Right ventricle myocardium inferior (tissue), 1 donor: ENCODE results near the gene RAD21L1. TPM values are rescaled to one million over a fixed set of nuclear protein-coding genes. Genes with fewer than 3 reads are reported as not detected.
"Not testable (repeated sequence)": the region's sequence is repeated elsewhere in the genome, so short reads cannot be mapped to it uniquely, and the experiment has no call there.

Source experiments
- ATAC-seq: fragments of 200-7000 bp; cut with Tn5 transposase; one replicate; pipeline ENCODE4 v1.9.1; 2020; ENCODE audit warnings: mild to moderate bottlenecking, moderate library complexity
- DNase-seq: peaks from one replicate; pipeline ENCODE4 v3.0.0; 2021; ENCODE audit errors: missing footprints
- intact Hi-C: fragments of 100-400 bp; cut with DNase I; formaldehyde crosslinking; loops from one replicate; pipeline ENCODE4 v1.11.0; 2022
- total RNA-seq: library from RNA; stranded (reverse); fragmentation: NEBNext Ultra II Directional; extraction: Animal tissue kit (Norgen Biotek cat#: 25700); gene quantifications from one replicate; pipeline ENCODE4 v1.2.1, GENCODE V29; 2021
- donor health status: DM: no; HTN: yes; CAD: no; lungs with severe emphysema.

The RAD21L1 gene
- total RNA-seq, 1 donor from 2014 or later = not detected

DNA sequence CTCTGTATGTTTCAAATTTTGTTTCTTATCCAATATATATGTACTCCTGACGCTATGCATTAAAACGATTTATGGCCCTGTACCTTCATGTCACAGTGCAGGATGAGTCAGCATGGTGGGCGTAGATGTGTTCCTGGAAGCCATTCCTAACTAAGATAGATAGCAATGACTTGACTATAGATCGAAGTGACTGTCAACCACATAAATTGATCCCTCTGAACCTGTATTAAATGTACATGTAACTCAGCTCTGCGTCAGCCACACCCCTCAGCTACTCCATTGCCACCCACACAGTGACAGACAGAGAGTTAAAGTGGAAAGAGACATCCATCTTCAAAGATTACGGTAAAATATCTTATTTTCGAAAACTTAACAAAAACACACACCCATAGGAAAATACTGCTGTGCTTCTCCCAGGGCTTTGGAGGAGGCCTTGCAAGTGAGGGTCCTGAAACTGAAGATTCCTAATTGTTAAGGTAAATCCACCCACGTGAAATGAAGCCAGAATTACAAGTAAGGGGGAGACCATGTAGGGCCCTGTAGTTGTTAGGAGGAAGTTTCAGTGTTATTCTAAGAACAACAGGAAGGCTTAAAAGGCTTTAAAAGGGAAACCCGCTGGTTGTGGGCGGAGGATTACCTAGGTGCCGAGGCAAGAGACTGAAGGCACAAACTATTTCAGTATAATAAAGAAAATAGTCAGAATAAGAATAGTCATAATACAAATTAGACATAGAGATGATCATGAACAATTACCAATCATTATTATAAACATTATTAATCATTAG is 10.3 kb upstream of the RAD21L1 start:
- ATAC-seq (no peak), DNase-seq (no peak)
- intact Hi-C loops = loop anchor here (10.0 kb wide), 1 partner anchor 91 kb away; no protein-coding TSS in a partner anchor

DNA sequence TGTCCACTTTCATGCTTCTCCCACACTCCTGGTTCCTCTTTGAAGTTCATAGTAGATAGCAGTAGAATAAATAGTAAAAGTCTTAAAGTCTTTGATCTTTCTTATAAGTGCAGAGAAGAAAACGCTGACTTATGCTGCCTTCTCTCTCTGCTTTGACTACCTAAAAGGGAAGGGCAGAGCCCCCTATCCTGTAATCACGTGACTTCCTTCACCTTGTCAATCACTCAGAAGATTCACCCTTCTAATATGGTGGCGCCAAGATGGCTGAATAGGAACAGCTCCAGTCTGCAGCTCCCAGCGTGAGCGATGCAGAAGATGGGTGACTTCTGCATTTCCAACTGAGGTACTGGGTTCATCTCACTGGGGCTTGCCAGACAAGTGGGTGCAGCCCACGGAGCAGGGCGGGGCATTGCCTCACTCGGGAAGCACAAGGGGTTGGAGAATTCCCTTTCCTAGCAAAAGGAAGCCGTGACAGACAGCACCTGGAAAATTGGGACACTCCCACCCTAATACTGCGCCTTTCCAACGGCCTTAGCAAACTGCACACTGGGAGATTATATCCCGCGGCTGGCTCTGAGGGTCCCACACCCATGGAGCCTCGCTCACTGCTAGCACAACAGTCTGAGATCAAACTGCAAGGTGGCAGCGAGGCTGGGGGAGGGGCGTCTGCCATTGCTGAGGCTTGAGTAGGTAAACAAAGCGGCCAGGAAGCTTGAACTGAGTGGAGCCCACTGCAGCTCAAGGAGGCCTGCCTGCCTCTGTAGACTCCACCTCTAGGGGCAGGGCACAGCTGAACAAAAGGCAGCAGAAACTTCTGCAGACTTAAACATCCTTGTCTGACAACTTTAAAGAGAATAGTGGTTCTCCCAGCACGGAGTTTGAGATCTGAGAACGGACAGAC is 9.1 kb upstream of the RAD21L1 start:
- ATAC-seq, DNase-seq: not testable (repeated sequence)
- intact Hi-C loops = loop anchor here (10.0 kb wide), 1 partner anchor 92 kb away; no protein-coding TSS in a partner anchor

DNA sequence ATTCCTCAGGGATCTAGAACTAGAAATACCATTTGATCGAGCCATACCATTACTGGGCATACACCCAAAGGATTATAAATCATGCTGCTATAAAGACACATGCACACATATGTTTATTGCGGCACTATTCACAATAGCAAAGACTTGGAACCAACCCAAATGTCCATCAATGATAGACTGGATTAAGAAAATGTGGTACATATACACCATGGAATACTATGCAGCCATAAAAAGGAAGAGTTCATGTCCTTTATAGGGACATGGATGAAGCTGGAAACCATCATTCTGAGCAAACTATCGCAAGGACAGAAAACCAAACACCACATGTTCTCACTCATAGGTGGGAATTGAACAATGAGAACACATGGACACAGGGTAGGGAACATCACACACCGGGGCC is 3.1 kb upstream of the RAD21L1 start:
- DNase-seq, ATAC-seq, intact Hi-C loops: not testable (repeated sequence)

DNA sequence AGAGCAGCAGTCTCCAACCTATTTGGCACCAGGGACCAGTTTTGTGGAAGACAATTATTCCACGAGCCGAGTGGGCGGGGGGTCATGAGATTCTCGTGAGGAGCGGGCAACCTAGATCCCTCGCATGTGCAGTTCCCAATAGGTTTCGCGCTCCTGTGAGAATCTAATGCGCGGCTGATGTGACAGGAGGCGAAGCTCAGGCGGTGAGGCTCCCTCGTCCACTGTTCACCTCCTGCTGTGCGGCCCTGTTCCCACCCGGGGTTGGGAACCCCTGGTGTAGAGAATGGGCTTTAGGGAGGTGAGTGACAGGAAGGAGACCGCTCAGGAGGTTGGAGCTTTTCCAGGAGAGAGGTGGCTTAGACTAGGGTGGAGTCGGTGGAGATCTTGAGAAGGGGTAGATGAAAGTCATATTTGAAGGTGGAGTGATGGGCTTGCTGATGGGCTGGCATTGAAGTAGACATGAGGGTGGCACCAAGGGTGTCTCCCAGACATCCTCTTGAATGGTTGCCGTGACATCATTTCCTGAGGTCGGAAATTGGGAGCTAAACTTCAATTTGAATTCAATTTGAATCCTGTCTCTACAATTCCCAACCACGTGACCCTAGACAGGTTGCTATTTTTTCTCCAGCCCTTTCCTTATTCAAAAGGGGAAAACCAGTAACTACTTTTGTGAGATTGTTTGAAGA is 1.5 kb upstream of the RAD21L1 start:
- intact Hi-C loops = no loop called here
- DNase-seq (no peak), ATAC-seq (no peak)

- DNase-seq (no peak), ATAC-seq (no peak)
These were observed 521 bp upstream of the RAD21L1 start for GRCh38 chr20:1225263-1225782.

GRCh38 chr20:1229541-1229940 is 3.7 kb downstream of the RAD21L1 start:
- ATAC-seq (no peak), DNase-seq (no peak)
- intact Hi-C loops = no loop called here

More at GRCh38 chr20:1225263-1225782, 521 bp upstream of the RAD21L1 start:
- intact Hi-C loops = no loop called here

DNA sequence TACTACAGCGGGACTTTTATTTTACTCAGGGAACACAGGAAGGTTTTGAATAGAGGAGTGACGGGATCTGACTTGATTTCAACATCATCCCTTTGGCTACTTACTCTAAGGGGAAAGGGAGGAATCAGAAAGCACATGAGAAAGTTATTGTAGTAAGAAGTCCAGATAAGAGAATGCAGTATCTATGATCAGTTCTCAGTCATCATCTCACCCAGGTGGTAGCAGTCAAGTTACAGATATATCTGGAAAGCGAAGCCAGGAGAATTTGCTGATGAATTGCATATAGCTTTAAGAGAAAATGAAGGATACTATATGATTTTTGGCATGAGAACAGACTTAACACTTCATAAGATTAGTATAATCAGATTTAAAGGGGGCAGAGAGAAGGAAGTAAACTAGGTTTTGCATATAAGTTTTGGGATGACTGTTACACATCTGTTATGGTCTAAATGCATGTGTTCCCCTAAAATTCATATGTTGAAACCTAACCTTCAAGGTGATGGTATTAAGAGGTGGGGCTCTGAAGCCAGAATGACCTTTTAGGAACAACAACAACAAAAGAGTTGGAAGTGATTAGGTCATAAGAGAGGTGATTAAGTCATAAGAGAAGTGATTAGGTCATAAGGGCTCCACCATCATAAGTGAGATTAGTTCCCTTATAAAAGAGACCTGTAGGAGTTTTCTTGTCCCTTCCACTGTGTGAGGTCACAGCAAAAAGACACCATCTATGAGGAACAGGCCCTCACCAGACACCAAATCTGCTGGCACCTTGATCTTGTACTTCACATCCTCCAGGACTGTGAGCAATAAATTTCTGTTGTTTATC is 6.7 kb downstream of the RAD21L1 start:
- intact Hi-C loops = no loop called here
- no peak for ATAC-seq

DNA sequence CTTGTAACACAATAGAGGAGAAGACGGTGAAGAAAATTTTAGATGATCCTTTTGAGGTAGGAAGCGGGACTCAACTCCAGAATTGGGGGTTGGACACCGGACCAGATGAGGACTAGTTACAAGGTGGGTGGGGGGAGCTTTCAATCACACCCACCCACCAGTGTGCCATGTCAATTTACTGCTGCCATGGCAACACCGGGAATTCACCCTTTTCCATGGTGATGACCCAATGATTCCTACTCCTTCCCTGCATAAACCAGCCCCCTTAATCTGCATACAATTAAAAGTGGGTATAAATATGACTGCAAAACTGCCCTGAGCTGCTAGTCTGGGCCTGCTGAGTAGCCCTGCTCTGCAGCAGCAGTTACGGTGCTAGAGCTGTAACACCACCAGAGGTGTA is 14.7 kb downstream of the RAD21L1 start:
- intact Hi-C loops = no loop called here
- ATAC-seq = no peak
- no peak for DNase-seq

More for the DNA sequence above, 6.7 kb downstream of the RAD21L1 start:
- no peak for DNase-seq

DNA sequence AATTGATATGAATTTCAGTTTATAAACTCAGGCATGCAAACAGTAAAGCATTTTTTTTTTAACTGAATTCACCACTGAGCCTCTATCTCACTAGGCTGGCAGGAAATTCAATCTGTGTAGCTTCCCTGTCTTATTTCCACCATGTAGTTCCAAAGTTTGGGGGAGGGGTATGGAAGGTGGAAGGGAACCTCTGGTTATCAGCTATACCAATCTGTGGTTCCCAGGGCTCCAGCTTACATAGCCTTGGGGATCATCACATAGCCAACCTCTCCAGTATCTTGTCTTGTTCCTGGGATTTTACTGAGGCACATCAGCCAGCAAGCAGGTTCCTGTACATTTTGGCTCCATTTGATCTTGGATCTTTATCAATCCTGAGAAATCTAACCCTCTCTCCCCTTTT is 15.6 kb downstream of the RAD21L1 start:
- no peak for ATAC-seq
- intact Hi-C loops = no loop called here
- no peak for DNase-seq

DNA sequence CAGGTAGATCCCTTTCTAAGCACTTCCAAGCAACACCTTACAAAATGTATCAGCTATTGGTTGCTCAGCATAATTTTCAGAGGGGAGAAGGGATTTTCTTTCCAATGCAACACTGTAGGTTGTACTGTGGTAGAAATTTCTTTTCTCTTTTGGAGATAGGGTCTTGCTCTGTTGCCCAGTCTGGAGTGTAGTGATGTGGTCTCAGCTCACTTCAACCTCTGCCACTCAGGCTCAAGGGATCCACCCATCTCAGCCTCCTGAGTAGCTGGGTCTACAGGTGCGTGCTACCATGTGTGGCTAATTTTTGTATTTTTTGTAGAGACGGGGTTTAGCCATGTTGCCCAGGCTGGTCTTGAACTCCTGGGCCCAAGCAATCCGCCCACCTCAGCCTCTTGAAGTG is 16.3 kb downstream of the RAD21L1 start:
- ATAC-seq (no peak), DNase-seq (no peak)
- intact Hi-C loops = no loop called here

DNA sequence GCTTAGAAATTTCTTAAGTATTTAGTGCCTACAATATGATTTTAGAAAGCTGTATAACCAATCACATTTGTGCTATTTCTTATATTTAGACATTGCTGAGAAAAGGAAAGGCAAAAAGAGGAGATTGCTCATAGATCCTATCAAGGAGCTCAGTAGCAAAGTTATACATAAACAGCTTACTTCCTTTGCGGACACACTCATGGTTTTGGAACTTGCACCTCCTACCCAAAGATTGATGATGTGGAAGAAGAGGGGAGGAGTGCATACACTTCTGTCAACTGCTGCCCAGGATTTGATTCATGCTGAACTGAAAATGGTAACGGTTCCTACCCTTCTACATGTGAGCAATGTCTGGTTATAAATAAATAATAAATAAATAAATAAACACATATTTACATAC is 16.7 kb downstream of the RAD21L1 start:
- intact Hi-C loops = no loop called here
- ATAC-seq (no peak), DNase-seq (no peak)

- intact Hi-C loops = no loop called here
- no peak for ATAC-seq
- no peak for DNase-seq
These were observed 19.7 kb downstream of the RAD21L1 start for GRCh38 chr20:1245578-1245977.

- ATAC-seq (no peak), DNase-seq (no peak)
- intact Hi-C loops = no loop called here
These were observed 21.8 kb downstream of the RAD21L1 start for GRCh38 chr20:1247689-1248088.

DNA sequence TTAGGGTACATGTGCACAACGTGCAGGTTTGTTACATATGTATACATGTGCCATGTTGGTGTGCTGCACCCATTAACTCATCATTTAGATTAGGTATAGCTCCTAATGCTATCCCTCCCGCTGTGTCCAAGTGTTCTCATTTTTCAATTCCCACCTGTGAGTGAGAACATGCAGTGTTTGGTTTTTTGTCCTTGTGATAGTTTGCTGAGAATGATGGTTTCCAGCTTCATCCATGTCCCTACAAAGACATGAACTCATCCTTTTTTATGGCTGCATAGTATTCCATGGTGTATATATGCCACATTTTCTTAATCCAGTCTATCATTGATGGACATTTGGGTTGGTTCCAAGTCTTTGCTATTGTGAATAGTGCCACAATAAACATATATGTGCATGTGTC is 24.4 kb downstream of the RAD21L1 start:
- ATAC-seq, intact Hi-C loops, DNase-seq: not testable (repeated sequence)

GRCh38 chr20:1252416-1252815 is 26.6 kb downstream of the RAD21L1 start:
- DNase-seq = no peak
- ATAC-seq = no peak
- intact Hi-C loops = no loop called here

DNA sequence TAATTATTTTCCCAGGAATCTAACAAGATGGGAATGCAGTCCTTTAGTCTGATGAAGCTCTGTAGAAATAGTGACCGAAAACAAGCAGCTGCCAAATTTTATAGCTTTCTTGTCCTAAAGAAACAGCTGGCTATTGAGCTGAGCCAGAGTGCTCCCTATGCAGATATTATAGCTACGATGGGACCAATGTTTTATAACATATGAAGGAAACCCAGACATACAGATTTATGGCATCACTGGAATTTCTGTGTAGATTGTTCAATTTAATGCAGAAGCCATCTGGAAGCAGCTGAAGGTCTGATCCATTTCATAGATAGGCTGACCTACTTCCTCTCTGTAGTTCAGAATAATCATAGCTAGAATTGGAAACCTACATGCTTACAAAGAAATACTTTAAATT is 28.4 kb downstream of the RAD21L1 start:
- ATAC-seq (no peak), DNase-seq (no peak)
- intact Hi-C loops = no loop called here

DNA sequence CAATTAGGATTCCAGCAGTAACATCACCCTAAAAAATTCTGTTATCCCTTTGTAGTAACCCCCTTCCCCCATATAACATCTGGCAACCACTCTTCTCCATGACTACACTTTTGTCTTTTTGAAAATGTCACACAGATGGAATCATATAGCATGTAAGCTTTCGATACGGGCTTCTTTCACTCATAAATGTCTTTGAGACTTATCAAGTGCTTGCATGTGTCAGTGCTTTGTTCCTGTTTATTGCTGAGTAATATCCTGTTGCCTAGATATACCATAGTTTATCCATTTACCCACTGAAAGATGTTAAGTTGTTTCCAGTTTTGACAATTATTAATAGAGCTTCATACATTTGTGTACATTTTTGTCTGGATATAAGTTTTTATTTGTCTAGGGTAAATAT is 29.8 kb downstream of the RAD21L1 start:
- intact Hi-C loops = no loop called here
- ATAC-seq (no peak), DNase-seq (no peak)

- no peak for DNase-seq
These were observed 38.0 kb downstream of the RAD21L1 start for GRCh38 chr20:1263853-1264252.

More at GRCh38 chr20:1263853-1264252, 38.0 kb downstream of the RAD21L1 start:
- no peak for ATAC-seq
- intact Hi-C loops = no loop called here
